H9 (cell line): ENCODE results near the gene KCNH1. TPM values are rescaled to one million over a fixed set of nuclear protein-coding genes. Genes with fewer than 3 reads are reported as not detected.
"Not testable (repeated sequence)": the region's sequence is repeated elsewhere in the genome, so short reads cannot be mapped to it uniquely, and the experiment has no call there.

Source experiments
- DNase-seq: peaks from one replicate; pipeline ENCODE4 v3.0.0-alpha.2; 2017
- H2AFZ ChIP-seq: one replicate; pipeline ENCODE4 v1.6.1; 2013; ENCODE audit warnings: mild to moderate bottlenecking, low read length, control low read depth, moderate library complexity
- H2AK5ac ChIP-seq: 2 replicates; pipeline ENCODE4 v1.6.1; 2013; ENCODE audit warnings: low read length, control low read depth, mixed read lengths; ENCODE audit not compliant: insufficient read length
- H2BK120ac ChIP-seq: one replicate; pipeline ENCODE4 v1.6.1; 2013; ENCODE audit warnings: low read depth, mild to moderate bottlenecking, low read length, control low read depth, inconsistent platforms; ENCODE audit not compliant: poor library complexity, severe bottlenecking
- H2BK12ac ChIP-seq: 2 replicates; pipeline ENCODE4 v1.6.1; 2013; ENCODE audit warnings: low read length, control low read depth, mixed read lengths, low read depth; ENCODE audit not compliant: insufficient read length
- H2BK15ac ChIP-seq: 2 replicates; pipeline ENCODE4 v1.6.1; 2013; ENCODE audit warnings: low read depth, low read length, control low read depth
- H2BK20ac ChIP-seq: one replicate; pipeline ENCODE4 v1.6.1; 2013; ENCODE audit warnings: low read depth, mild to moderate bottlenecking, low read length, control low read depth, inconsistent platforms; ENCODE audit not compliant: poor library complexity, severe bottlenecking
- H2BK5ac ChIP-seq: 2 replicates; pipeline ENCODE4 v1.6.1; 2013; ENCODE audit warnings: low read length, control low read depth, mixed read lengths; ENCODE audit not compliant: insufficient read length
- H3K14ac ChIP-seq: 2 replicates; pipeline ENCODE4 v1.6.1; 2013; ENCODE audit warnings: low read length, control low read depth; ENCODE audit not compliant: insufficient read depth
- H3K18ac ChIP-seq: 2 replicates; pipeline ENCODE4 v1.6.1; 2013; ENCODE audit warnings: low read depth, mild to moderate bottlenecking, mixed read lengths, low read length, control low read depth; ENCODE audit not compliant: insufficient read length
- H3K23ac ChIP-seq: 2 replicates; pipeline ENCODE4 v1.6.1; 2013; ENCODE audit warnings: low read length, control low read depth, mixed read lengths, low read depth; ENCODE audit not compliant: insufficient read length
- H3K23me2 ChIP-seq: 2 replicates; pipeline ENCODE4 v1.6.1; 2013; ENCODE audit warnings: low read depth, mild to moderate bottlenecking, mixed read lengths, low read length, control low read depth; ENCODE audit not compliant: insufficient read length, poor library complexity, severe bottlenecking
- H3K27ac ChIP-seq: 2 replicates; pipeline ENCODE4 v1.5.1; 2013; ENCODE audit warnings: low read length, control low read depth, mixed read lengths, low read depth; ENCODE audit not compliant: insufficient read length
- H3K27me3 ChIP-seq: 2 replicates; pipeline ENCODE4 v1.6.1; 2013; ENCODE audit warnings: low read length, control low read depth, inconsistent platforms; ENCODE audit not compliant: insufficient read depth
- H3K4ac ChIP-seq: 2 replicates; pipeline ENCODE4 v1.6.1; 2013; ENCODE audit warnings: low read depth, mild to moderate bottlenecking, control low read depth, inconsistent platforms, low read length, moderate library complexity
- H3K4me1 ChIP-seq: 2 replicates; pipeline ENCODE4 v1.6.1; 2013; ENCODE audit warnings: low read length, control low read depth, inconsistent platforms; ENCODE audit not compliant: insufficient read depth
- H3K4me2 ChIP-seq: 2 replicates; pipeline ENCODE4 v1.6.1; 2013; ENCODE audit warnings: low read length, control low read depth, mixed read lengths; ENCODE audit not compliant: insufficient read length, insufficient read depth
- H3K56ac ChIP-seq: 2 replicates; pipeline ENCODE4 v1.6.1; 2013; ENCODE audit warnings: low read depth, mild to moderate bottlenecking, mixed read lengths, low read length, control low read depth; ENCODE audit not compliant: insufficient read length
- H3K79me1 ChIP-seq: 2 replicates; pipeline ENCODE4 v1.6.1; 2013; ENCODE audit warnings: low read depth, mild to moderate bottlenecking, moderate library complexity, low read length, control low read depth, inconsistent platforms; ENCODE audit not compliant: insufficient read depth, poor library complexity, severe bottlenecking
- H3K79me2 ChIP-seq: 2 replicates; pipeline ENCODE4 v1.6.1; 2013; ENCODE audit warnings: low read length, control low read depth, inconsistent platforms; ENCODE audit not compliant: insufficient read depth
- H3K9ac ChIP-seq: 2 replicates; pipeline ENCODE4 v1.6.1; 2013; ENCODE audit warnings: low read length, control low read depth, mixed read lengths; ENCODE audit not compliant: insufficient read length; ENCODE audit errors: extremely low read depth
- H3K9me3 ChIP-seq: one replicate; pipeline ENCODE4 v1.6.1; 2013; ENCODE audit warnings: low read depth, low read length, inconsistent platforms; ENCODE audit not compliant: control insufficient read depth
- H3T11ph ChIP-seq: one replicate; pipeline ENCODE4 v1.6.1; 2013; ENCODE audit warnings: mild to moderate bottlenecking, low read length, control low read depth, inconsistent platforms
- H4K20me1 ChIP-seq: one replicate; pipeline ENCODE4 v1.6.1; 2013; ENCODE audit not compliant: control insufficient read depth, insufficient read length, insufficient read depth
- H4K5ac ChIP-seq: 2 replicates; pipeline ENCODE4 v1.6.1; 2013; ENCODE audit warnings: low read depth, mild to moderate bottlenecking, mixed read lengths, low read length, control low read depth; ENCODE audit not compliant: insufficient read length
- H4K8ac ChIP-seq: replicated peaks from 2 replicates; pipeline ENCODE4 v1.6.1; 2013; ENCODE audit warnings: low read length, control low read depth, mixed read lengths, low read depth; ENCODE audit not compliant: insufficient read length
- H4K91ac ChIP-seq: 2 replicates; pipeline ENCODE4 v1.6.1; 2013; ENCODE audit warnings: low read depth, mild to moderate bottlenecking, moderate library complexity, mixed read lengths, low read length, control low read depth; ENCODE audit not compliant: insufficient read length
- H3K27ac Mint-ChIP-seq, 3 experiments: 2 replicates in 2 of 3; 3 replicates in 1 of 3; pipeline ENCODE4 v1.8.0; 2020 to 2021; ENCODE audit warnings: mixed read lengths in 3 of 3, mild to moderate bottlenecking in 1 of 3, moderate library complexity in 1 of 3
- H3K27me3 Mint-ChIP-seq: 2 replicates; pipeline ENCODE4 v1.8.0; 2021; ENCODE audit warnings: low read depth, mild to moderate bottlenecking, moderate library complexity, mixed read lengths
- H3K36me3 Mint-ChIP-seq, 3 experiments: 2 replicates in 2 of 3; 3 replicates in 1 of 3; pipeline ENCODE4 v1.8.0; 2020 to 2021; ENCODE audit warnings: low read depth in 3 of 3, mixed read lengths in 3 of 3; ENCODE audit not compliant: insufficient read depth in 1 of 3
- H3K4me1 Mint-ChIP-seq, 2 experiments: 2 replicates each; pipeline ENCODE4 v1.8.0; 2020; ENCODE audit warnings: mixed read lengths in 2 of 2
- H3K4me3 Mint-ChIP-seq, 2 experiments: 2 replicates in 1 of 2; 3 replicates in 1 of 2; pipeline ENCODE4 v1.8.0; 2020 to 2021; ENCODE audit warnings: mild to moderate bottlenecking in 2 of 2, mixed read lengths in 2 of 2, moderate library complexity in 1 of 2
- H3K9me3 Mint-ChIP-seq, 2 experiments: 2 replicates in 1 of 2; 3 replicates in 1 of 2; pipeline ENCODE4 v1.8.0; 2020; ENCODE audit warnings: mild to moderate bottlenecking in 2 of 2, mixed read lengths in 2 of 2, moderate library complexity in 1 of 2
- WGBS: extraction: QIAGEN DNeasy Blood & Tissue Kit; methylation state at CpG from one replicate; pipeline ENCODE4 v1.1.7; 2013; ENCODE audit warnings: missing lambda C conversion rate, low lambda C conversion rate, mixed read lengths; ENCODE audit not compliant: insufficient read length; ENCODE audit errors: extremely low coverage; 5-methylcytosine and 5-hydroxymethylcytosine counted together
- total RNA-seq: library from RNA; stranded (reverse); gene quantifications from 2 replicates; pipeline ENCODE4 v1.2.1, GENCODE V29; 2021
- TF ChIP-seq, protein P1 (sequence below): fragments of 200-600 bp; sonication (generic); conservative IDR thresholded peaks from 3 replicates; pipeline ENCODE4 v1.8.0; 2021; ENCODE audit warnings: antibody characterized with exemption, mild to moderate bottlenecking

Gene KCNH1
- total RNA-seq, 1 experiment from 2014 or later = 0.11 TPM

DNA sequence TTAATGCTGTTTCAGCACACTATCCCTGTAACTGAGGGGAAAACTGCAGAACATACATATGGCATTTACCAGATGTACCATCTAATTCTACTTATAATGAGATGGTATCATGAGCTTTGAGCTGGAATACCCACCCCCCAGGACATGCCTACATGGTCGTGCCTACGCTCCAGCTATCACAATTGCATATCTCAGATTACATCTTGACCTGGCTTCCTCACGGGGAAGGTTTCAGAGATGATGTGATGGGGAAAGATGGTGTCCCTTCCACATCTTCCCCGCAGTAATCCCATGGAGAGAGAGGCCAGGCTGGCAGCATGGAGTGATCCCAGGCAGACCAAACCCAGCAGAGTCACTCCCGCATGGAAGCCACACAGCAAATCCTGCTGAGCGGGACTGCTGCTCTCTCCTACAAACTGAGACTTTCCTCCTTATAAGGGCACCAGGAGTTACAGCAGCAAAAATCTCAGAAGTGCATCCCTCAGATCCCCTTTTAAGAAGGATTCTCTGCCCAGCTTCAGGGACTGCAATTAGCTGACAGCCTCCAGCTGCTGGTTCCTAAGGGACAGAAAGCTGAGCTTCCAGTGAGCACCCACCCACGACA, 67.1 kb downstream of the KCNH1 start:
- Histone ChIP-seq H2AFZ (no peak overlapping the region), H3K79me2 (no peaks in the 10 kb centered on the region), H3K9me3 (no peaks in the 10 kb centered on the region), H3K18ac (no peak overlapping the region), H2BK20ac (no peak overlapping the region), H3K27ac (no peak overlapping the region), H3K79me1 (no peaks in the 10 kb centered on the region), H3K4me2 (no peak overlapping the region), H3T11ph (no peak overlapping the region), H3K4ac (no peak overlapping the region), H2BK120ac (no peak overlapping the region), H4K20me1 (no peaks in the 10 kb centered on the region), H3K23me2 (no peaks in the 10 kb centered on the region), H3K23ac (no peak overlapping the region), H4K8ac (no peak overlapping the region), H3K27me3 (no peaks in the 10 kb centered on the region), H4K5ac (no peak overlapping the region), H3K4me1 (no peaks in the 10 kb centered on the region), H3K56ac (no peak overlapping the region), H4K91ac (no peak overlapping the region), H3K9ac (no peak overlapping the region), H2BK5ac (no peak overlapping the region), H3K14ac (no peak overlapping the region), H2BK12ac (no peak overlapping the region), H2BK15ac (no peak overlapping the region), H2AK5ac (no peak overlapping the region)
- TF ChIP-seq, protein P1, sequence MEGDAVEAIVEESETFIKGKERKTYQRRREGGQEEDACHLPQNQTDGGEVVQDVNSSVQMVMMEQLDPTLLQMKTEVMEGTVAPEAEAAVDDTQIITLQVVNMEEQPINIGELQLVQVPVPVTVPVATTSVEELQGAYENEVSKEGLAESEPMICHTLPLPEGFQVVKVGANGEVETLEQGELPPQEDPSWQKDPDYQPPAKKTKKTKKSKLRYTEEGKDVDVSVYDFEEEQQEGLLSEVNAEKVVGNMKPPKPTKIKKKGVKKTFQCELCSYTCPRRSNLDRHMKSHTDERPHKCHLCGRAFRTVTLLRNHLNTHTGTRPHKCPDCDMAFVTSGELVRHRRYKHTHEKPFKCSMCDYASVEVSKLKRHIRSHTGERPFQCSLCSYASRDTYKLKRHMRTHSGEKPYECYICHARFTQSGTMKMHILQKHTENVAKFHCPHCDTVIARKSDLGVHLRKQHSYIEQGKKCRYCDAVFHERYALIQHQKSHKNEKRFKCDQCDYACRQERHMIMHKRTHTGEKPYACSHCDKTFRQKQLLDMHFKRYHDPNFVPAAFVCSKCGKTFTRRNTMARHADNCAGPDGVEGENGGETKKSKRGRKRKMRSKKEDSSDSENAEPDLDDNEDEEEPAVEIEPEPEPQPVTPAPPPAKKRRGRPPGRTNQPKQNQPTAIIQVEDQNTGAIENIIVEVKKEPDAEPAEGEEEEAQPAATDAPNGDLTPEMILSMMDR = no peak
- H3K4me3 Mint-ChIP-seq = no peak overlapping the region
- H3K27me3 Mint-ChIP-seq = no peaks in the 10 kb centered on the region
- no peak for DNase-seq
- no peaks in the 10 kb centered on the region for H3K36me3 Mint-ChIP-seq
- peaks cover 0 to 5% of the 10 kb centered on the region in 2 experiments; a peak in 1 of 4 replicates for H3K4me1 Mint-ChIP-seq
- peaks cover 0 to 18% of the 10 kb centered on the region in 2 experiments; a peak in 4 of 5 replicates for H3K9me3 Mint-ChIP-seq
- WGBS = no CpG with 5 or more reads among the region's 7 CpGs
- no peak overlapping the region for H3K27ac Mint-ChIP-seq

DNA sequence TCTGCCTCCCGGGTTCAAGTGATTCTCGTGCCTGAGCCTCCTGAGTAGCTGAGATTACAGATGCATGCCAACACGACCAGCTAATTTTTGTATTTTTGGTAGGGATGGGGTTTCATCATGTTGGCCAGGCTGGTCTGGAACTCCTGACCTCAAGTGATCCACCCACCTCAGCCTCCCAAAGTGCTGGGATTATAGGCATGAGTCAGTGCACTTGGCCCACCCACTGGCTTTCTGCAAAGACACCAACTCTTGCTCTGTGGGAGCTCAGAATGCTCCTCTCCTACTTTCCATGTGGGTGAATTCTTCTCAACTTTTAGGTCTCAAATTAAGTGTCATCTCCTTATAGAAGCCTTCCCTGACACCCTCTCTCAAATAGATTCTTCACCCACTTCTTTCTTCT, 92.1 kb downstream of the KCNH1 start:
- H3T11ph ChIP-seq, H2BK12ac ChIP-seq, H3K4me2 ChIP-seq, H3K27ac ChIP-seq, H2AK5ac ChIP-seq, H3K23ac ChIP-seq, H4K20me1 ChIP-seq, H3K9ac ChIP-seq, H2AFZ ChIP-seq, H3K9me3 ChIP-seq, H3K4ac ChIP-seq, H2BK15ac ChIP-seq, H3K56ac ChIP-seq, H3K18ac ChIP-seq, H3K4me1 ChIP-seq, DNase-seq, H3K14ac ChIP-seq, H4K8ac ChIP-seq, H3K23me2 ChIP-seq, H4K5ac ChIP-seq, H3K79me2 ChIP-seq, H2BK120ac ChIP-seq, H3K27ac Mint-ChIP-seq, H3K36me3 Mint-ChIP-seq, H4K91ac ChIP-seq, H3K4me3 Mint-ChIP-seq, H3K4me1 Mint-ChIP-seq, H3K27me3 ChIP-seq, H3K79me1 ChIP-seq, H3K27me3 Mint-ChIP-seq, H2BK5ac ChIP-seq, H2BK20ac ChIP-seq: not testable (repeated sequence)
- H3K9me3 Mint-ChIP-seq = peaks cover 5 to 10% of the 10 kb centered on the region in 2 experiments
- no CpG with 5 or more reads among the region's 3 CpGs for WGBS
